Fibroblast of lung (primary cell): ENCODE measurements around the gene CLEC16A. TPM values are rescaled to one million over a fixed set of nuclear protein-coding genes. Genes with fewer than 3 reads are reported as not detected.

Experiments used
- DNase-seq, 2 donors: peaks; one replicate each; pipeline versions ENCODE4 v3.0.0 to v3.0.0-alpha.2; 2010; ENCODE audit warnings: low read depth in 2 of 2
- H2AFZ ChIP-seq: 2 replicates; pipeline ENCODE4 v1.5.1; 2012; ENCODE audit warnings: low read length, control low read depth, inconsistent platforms
- H3K27ac ChIP-seq: 2 replicates; pipeline ENCODE4 v1.5.1; 2011; ENCODE audit warnings: low read length, control low read depth; ENCODE audit not compliant: insufficient read depth
- H3K27me3 ChIP-seq: 2 replicates; pipeline ENCODE4 v1.5.1; 2011; ENCODE audit warnings: mild to moderate bottlenecking, low read length; ENCODE audit not compliant: control insufficient read depth, insufficient read depth
- H3K36me3 ChIP-seq: 2 replicates; pipeline ENCODE4 v1.5.1; 2011; ENCODE audit warnings: low read length; ENCODE audit not compliant: control insufficient read depth, insufficient read depth
- H3K4me1 ChIP-seq: 2 replicates; pipeline ENCODE4 v1.5.1; 2011; ENCODE audit warnings: low read length; ENCODE audit not compliant: control insufficient read depth, insufficient read depth; ENCODE audit errors: extremely low read depth
- H3K4me2 ChIP-seq: 2 replicates; pipeline ENCODE4 v1.5.1; 2011; ENCODE audit warnings: low read length, control low read depth; ENCODE audit not compliant: insufficient read depth; ENCODE audit errors: extremely low read depth
- H3K4me3 ChIP-seq, 4 experiments: fragments of 200-600 bp in 1 of 4; sonication (generic) in 1 of 4; replicated peaks in 1 of 4; 2 replicates each; pipeline ENCODE4 v1.5.1; 2011 to 2016; ENCODE audit warnings: low read length in 4 of 4, low read depth in 3 of 4, mild to moderate bottlenecking in 3 of 4, control low read depth in 2 of 4, inconsistent platforms in 1 of 4, mixed read lengths in 1 of 4; ENCODE audit not compliant: insufficient read depth in 1 of 4; ENCODE audit errors: control extremely low read depth in 1 of 4
- H3K79me2 ChIP-seq: 2 replicates; pipeline ENCODE4 v1.5.1; 2012; ENCODE audit warnings: mild to moderate bottlenecking, low read length, inconsistent platforms; ENCODE audit not compliant: control insufficient read depth, insufficient read depth
- H3K9ac ChIP-seq: 2 replicates; pipeline ENCODE4 v1.5.1; 2011; ENCODE audit warnings: mild to moderate bottlenecking, low read length, control low read depth; ENCODE audit not compliant: insufficient read depth
- H3K9me3 ChIP-seq: 2 replicates; pipeline ENCODE4 v1.5.1; 2012; ENCODE audit warnings: low read depth, low read length; ENCODE audit not compliant: control insufficient read depth, insufficient read depth
- H4K20me1 ChIP-seq: 2 replicates; pipeline ENCODE4 v1.5.1; 2011; ENCODE audit warnings: low read length; ENCODE audit not compliant: control insufficient read depth, insufficient read depth; ENCODE audit errors: extremely low read depth
- CTCF ChIP-seq, 2 donors: IDR thresholded peaks in 1 of 2; conservative IDR thresholded peaks in 1 of 2; 1 replicate in 1 of 2; 2 replicates in 1 of 2; pipeline ENCODE4 v1.5.1; 2011 to 2012; ENCODE audit warnings: low read length in 2 of 2, control low read depth in 1 of 2, inconsistent platforms in 1 of 2, low read depth in 1 of 2, mild to moderate bottlenecking in 1 of 2
- EZH2 ChIP-seq: IDR thresholded peaks from 2 replicates; pipeline ENCODE4 v1.5.1; 2012; ENCODE audit warnings: low read length, control low read depth, mild to moderate bottlenecking; ENCODE audit errors: missing control alignments
- polyA plus RNA-seq, 2 donors: library from polyadenylated mRNA; depleted of rRNA in 1 of 2; stranded (reverse) in 1 of 2; unstranded in 1 of 2; fragments of >200 nt; gene quantifications; 2 replicates each; pipeline ENCODE4 v1.2.1, GENCODE V29; 2011 to 2012; ENCODE audit warnings: missing spikeins in 1 of 2
- total RNA-seq: library from RNA; depleted of rRNA; stranded (reverse); fragments of >200 nt; gene quantifications from 2 replicates; pipeline ENCODE4 v1.2.1, GENCODE V29; 2014

Gene CLEC16A
- total and polyA plus RNA-seq, 2 donors (not counting 1 experiment from before 2014, with no cell fraction given), result 9.1 to 22.0 TPM

DNA sequence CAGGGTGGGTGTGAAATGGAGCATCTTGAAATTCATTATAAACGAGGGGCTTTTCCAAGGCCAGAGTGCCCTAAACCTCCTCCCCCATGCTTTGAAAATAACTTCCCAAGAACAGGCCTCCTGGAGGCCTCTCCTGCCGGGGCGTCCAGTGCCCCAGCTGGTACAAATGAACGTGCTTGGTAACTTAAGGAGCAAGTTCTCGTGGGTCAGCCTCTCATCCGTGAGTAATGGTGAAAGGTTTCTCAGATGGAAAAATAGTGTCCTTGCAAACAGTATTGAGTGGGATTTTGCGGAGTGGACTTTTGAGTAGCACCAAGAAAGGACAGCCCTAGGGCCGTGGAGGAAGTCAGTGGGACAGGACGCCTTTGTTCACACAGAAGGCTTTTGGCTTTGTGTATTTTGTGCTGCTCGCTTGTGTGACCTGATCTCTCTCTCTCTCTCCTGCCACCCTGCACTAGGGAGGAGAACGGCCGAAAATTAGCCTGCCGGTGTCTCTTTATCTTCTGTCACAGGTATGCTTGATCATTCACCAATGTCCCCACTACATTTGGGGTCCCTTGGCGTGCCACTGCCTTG, 34.6 kb downstream of the CLEC16A start:
- H3K4me2 ChIP-seq, result no peak overlapping the region
- H3K4me1 ChIP-seq, result peaks cover 6% of the 10 kb centered on the region
- no peak overlapping the region for H3K4me3 ChIP-seq
- DNase-seq, result no peak
- H2AFZ ChIP-seq, result no peak overlapping the region
- no peak overlapping the region for H3K9ac ChIP-seq
- H3K79me2 ChIP-seq, result no peaks in the 10 kb centered on the region
- no peak overlapping the region for H3K27ac ChIP-seq
- no peaks in the 10 kb centered on the region for H3K9me3 ChIP-seq
- no peaks in the 10 kb centered on the region for H3K27me3 ChIP-seq
- H4K20me1 ChIP-seq, result no peaks in the 10 kb centered on the region
- TF ChIP-seq EZH2 (no peak), CTCF (conservative IDR thresholded peaks at IDR 0.05 in 1 of 2, IDR thresholded peaks at IDR 0.05 in 1 of 2; ENCODE audit: low read depth in 1 of 2, low read length in 2 of 2) (no peak)
- H3K36me3 ChIP-seq, result peaks cover 5% of the 10 kb centered on the region

GRCh38 chr16:10979717-10980601, 35.6 kb downstream of the CLEC16A start:
- TF ChIP-seq EZH2 (no peak), CTCF (conservative IDR thresholded peaks at IDR 0.05 in 1 of 2, IDR thresholded peaks at IDR 0.05 in 1 of 2; ENCODE audit: low read depth in 1 of 2, low read length in 2 of 2) (no peak)
- H3K36me3 ChIP-seq, result peaks cover 5% of the 10 kb centered on the region
- DNase-seq, result peak in 1 of 2 donors; percentile 53
- no peak overlapping the region for H3K4me2 ChIP-seq
- no peak overlapping the region for H2AFZ ChIP-seq
- no peak overlapping the region for H3K9ac ChIP-seq
- H3K79me2 ChIP-seq, result no peaks in the 10 kb centered on the region
- H3K4me1 ChIP-seq, result peaks cover 10% of the 10 kb centered on the region
- H4K20me1 ChIP-seq, result no peaks in the 10 kb centered on the region
- H3K4me3 ChIP-seq, result no peak overlapping the region
- peak overlapping the region; percentile 13 for H3K27ac ChIP-seq
- H3K9me3 ChIP-seq, result no peaks in the 10 kb centered on the region
- H3K27me3 ChIP-seq, result no peaks in the 10 kb centered on the region

DNA sequence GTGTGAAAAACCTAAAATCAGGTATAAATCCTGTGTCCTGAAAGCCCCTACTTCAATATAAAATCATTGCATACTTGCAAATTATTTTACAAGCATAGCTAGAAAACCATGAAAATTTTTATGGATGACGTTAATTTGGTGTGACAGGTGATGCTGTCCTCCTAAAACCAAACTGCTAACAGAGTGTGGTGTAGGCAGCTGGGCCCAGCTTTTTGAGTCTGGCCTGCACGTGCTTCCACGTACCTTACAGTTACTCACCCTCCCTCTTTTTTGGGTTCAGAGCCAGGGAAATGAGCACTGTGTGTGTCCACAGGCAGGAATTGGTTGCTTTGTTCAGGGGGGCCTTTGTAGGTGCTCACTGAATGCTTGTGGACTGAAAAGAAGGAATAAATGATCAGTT, 36.4 kb downstream of the CLEC16A start:
- Histone ChIP-seq H2AFZ (no peak overlapping the region), H3K27ac (no peak overlapping the region), H4K20me1 (no peaks in the 10 kb centered on the region), H3K4me2 (no peak overlapping the region), H3K9me3 (no peaks in the 10 kb centered on the region), H3K4me3 (no peak overlapping the region), H3K79me2 (no peaks in the 10 kb centered on the region), H3K36me3 (peaks cover 5% of the 10 kb centered on the region), H3K9ac (no peak overlapping the region), H3K4me1 (peaks cover 10% of the 10 kb centered on the region), H3K27me3 (no peaks in the 10 kb centered on the region)
- no peak for TF ChIP-seq CTCF (conservative IDR thresholded peaks at IDR 0.05 in 1 of 2, IDR thresholded peaks at IDR 0.05 in 1 of 2; ENCODE audit: low read depth in 1 of 2, low read length in 2 of 2)
- TF ChIP-seq EZH2, result no peak
- DNase-seq, result no peak
